Mammary epithelial cell (primary cell): ENCODE measurements around the gene ASB12.

ENCODE experiments used
- EZH2 ChIP-seq: IDR thresholded peaks from 2 replicates; pipeline ENCODE4 v1.6.1; 2012; ENCODE audit warnings: low read length, inconsistent platforms, borderline replicate concordance
- TF ChIP-seq, protein P1 (sequence below), 2 donors: IDR thresholded peaks in 1 of 2; conservative IDR thresholded peaks in 1 of 2; 2 replicates each; pipeline ENCODE4 v1.5.1; 2011 to 2012; ENCODE audit warnings: inconsistent platforms in 2 of 2, low read length in 2 of 2, mild to moderate bottlenecking in 2 of 2, control low read depth in 1 of 2, low read depth in 1 of 2; ENCODE audit not compliant: insufficient read depth in 1 of 2; ENCODE audit errors: extremely low read depth in 1 of 2

DNA sequence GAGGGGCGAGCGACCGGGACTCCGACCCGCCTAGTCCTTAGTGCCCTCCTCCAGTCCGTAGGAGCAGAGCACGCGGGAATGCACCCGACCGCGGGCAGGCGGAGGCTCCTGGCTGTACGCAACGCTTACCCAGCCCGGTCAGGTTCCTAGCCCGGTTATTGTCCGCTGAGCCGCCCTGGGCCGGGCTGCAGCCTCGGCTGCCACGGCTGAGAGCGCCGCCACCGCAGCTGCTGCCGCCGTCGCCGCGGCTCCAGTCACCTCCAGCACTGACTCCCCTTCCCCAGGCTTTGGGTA, 25.0 kb downstream of the ASB12 start, which contains the start of gene AMER1:
- TF ChIP-seq, protein P1, sequence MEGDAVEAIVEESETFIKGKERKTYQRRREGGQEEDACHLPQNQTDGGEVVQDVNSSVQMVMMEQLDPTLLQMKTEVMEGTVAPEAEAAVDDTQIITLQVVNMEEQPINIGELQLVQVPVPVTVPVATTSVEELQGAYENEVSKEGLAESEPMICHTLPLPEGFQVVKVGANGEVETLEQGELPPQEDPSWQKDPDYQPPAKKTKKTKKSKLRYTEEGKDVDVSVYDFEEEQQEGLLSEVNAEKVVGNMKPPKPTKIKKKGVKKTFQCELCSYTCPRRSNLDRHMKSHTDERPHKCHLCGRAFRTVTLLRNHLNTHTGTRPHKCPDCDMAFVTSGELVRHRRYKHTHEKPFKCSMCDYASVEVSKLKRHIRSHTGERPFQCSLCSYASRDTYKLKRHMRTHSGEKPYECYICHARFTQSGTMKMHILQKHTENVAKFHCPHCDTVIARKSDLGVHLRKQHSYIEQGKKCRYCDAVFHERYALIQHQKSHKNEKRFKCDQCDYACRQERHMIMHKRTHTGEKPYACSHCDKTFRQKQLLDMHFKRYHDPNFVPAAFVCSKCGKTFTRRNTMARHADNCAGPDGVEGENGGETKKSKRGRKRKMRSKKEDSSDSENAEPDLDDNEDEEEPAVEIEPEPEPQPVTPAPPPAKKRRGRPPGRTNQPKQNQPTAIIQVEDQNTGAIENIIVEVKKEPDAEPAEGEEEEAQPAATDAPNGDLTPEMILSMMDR (conservative IDR thresholded peaks at IDR 0.05 in 1 of 2, IDR thresholded peaks at IDR 0.05 in 1 of 2; ENCODE audit: extremely low read depth in 1 of 2, insufficient read depth in 1 of 2, low read depth in 1 of 2, low read length in 2 of 2) = no peak
- TF ChIP-seq EZH2 = no peak
